Subcutaneous adipose tissue (tissue), 4 donors: ENCODE measurements around the gene TNNT1. TPM values are rescaled to one million over a fixed set of nuclear protein-coding genes. Genes with fewer than 3 reads are reported as not detected.

Experiments
- CTCF ChIP-seq: fragments of 450-650 bp; IDR thresholded peaks from one replicate; pipeline ENCODE4 v1.5.1; 2016; ENCODE audit warnings: low read depth, mild to moderate bottlenecking, control low read depth, antibody characterized with exemption, moderate library complexity
- total RNA-seq, 4 donors: library from RNA; depleted of rRNA; stranded (reverse); fragments of >200 nt; gene quantifications; one replicate each; pipeline ENCODE4 v1.1.0, GENCODE V29; 2016

The TNNT1 gene
- total RNA-seq, 4 donors from 2014 or later = 17.5 TPM; not detected in 3

DNA sequence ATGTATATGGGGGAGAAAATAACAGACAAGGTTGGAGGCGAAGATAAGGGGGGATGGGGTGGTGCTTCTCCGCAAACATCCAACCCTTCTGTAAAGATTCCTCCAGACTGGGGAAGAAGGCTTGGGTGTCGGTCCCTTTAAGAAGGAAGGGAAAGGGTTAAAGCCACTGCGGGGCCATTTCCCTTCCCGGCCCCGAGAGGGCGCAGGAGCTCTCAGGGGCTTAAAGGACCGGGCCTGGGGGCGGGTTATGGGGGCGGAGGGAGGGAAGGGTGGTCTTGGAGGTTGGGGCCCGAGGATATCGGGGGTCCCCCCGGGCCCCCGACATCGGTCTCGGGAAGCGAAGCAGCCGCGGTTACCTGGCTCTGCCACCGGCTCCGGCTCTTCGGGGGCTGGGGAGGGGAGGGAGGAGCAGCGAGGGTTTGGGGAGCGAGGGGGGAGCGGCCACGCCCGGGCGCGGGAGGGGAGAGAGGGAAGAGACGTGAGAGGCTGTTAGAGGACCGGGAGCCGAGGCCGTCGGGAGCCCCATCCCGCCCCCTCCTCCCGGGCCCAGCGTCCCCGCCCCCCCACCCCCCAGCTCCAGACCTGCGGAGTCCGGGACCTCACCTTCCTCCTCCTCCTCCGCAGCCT is 2.8 kb downstream of the TNNT1 start:
- no peak for TF ChIP-seq CTCF

DNA sequence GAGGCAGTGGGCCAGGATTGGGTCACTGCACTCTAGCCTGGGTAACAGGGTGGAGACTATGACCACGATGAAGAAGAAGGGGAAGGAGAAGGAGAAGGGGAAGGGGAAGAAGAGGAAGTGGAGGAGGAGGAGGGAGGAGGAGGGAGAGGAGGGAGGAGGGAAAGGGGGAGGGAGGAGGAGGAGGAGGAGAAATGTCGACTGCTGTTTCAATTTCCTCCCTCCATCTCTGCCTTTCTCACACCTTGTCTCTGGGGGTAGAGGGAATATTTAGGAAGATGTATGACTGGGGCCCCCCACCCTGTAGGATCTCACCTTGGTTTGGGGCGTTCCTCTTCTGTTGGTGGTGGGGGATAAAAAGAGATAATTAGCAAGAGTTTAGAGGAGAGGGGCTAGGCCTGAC is 3.8 kb downstream of the TNNT1 start:
- TF ChIP-seq CTCF = no peak

GRCh38 chr19:55141696-55142095 is 7.3 kb downstream of the TNNT1 start:
- no peak for TF ChIP-seq CTCF

- TF ChIP-seq CTCF = no peak
Observed at GRCh38 chr19:55137915-55138314, 11.1 kb downstream of the TNNT1 start.

DNA sequence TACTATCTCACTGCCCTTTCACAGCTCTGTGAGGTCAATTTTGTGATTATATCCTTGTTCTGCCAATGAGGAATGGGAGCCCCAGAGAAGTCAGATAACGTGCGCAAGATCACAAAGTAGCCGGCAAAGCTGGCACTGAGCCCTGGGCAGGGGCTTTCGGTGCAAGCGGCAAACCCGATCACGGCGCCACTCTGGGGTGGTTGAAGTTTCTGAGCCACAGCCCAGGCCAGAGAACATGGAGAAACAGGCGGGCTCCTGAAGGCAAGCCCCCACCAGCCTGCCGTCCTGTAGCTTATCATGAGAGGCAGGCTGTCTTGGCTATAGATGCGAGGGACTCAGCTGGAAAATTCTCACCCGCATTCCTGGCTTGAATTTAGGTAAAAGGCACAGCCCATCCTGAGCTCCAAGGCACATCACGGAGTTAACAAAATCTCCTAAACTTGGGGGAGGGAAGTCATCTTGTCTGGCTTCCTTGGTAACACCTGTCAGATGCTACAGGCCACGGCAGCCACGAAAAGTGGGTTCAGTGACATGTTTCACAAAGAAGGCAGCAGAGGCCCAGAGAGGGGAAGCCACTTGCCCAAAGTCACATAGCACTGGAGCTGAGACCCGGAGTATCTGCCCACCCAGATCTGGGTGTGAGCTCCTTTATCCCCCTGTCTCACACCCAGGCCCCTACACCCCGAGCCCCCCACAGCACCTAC is 12.5 kb downstream of the TNNT1 start:
- no peak for TF ChIP-seq CTCF

- TF ChIP-seq CTCF = no peak
Observed at GRCh38 chr19:55134736-55135135, 14.3 kb downstream of the TNNT1 start.

DNA sequence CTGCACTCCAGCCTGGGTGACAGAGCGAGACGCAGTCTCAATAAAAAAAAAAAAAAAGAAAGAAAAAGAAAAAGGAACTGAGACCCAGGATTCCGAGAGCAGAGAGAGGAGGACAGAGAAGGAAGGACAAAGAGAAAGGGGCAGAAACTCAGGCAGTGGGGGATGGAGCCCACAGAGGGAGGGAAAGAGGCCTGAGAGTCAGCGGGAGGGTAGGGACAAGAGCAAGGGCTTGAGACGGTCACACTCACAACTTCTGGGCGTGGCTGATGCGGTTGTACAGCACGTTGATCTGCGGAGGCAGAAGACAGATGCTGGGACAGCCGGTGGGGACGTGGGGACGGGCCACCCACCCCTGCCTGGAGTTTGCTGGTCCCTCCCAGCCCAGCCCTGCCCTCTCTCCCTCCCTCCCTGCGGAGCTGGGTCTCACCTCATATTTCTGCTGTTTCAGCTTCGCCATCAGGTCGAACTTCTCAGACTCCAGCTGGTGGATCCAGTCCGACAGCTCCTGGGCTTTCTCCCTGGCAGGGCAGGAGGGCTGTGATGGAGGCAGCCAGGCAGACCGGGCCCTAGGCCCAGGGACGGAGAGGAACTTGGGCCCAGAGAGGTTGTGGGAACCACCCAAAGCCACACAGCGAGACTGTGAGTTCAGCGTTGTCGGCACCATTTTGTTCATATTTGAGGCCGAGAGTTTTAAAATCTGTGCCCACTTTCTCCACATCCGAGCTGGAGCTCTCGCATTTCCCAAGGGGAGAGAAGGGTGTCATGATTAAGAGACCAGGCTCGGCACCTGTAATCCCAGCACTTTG is 15.2 kb downstream of the TNNT1 start:
- TF ChIP-seq CTCF = no peak
